ENCODE results near the gene DPYSL3. TPM values are rescaled to one million over a fixed set of nuclear protein-coding genes. Genes with fewer than 3 reads are reported as not detected.

DPYSL3 gene
- total RNA-seq, 1 donor from 2014 or later: 16.4 TPM

DNA sequence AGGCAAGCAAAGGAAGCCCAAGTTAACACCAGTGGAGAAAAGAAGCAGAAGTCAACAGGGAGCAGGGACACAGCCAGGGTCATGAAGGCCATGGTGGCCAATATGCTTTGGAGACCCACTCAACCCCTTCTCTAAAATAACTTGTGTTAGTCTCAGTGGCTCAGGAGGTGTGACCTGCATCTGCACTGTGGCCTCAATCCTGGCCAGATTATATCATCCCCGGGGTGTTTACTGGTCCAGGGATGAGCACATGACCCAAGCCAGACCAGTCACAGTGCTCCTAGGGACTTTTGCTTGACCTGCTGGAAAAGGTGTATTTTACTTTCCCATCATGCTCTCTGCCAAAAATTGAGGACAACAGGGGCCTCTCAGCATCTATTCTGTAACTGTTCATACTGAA is 105.2 kb downstream of the DPYSL3 start:
- DNase-seq (ENCODE audit: low read depth): no peak

DNA sequence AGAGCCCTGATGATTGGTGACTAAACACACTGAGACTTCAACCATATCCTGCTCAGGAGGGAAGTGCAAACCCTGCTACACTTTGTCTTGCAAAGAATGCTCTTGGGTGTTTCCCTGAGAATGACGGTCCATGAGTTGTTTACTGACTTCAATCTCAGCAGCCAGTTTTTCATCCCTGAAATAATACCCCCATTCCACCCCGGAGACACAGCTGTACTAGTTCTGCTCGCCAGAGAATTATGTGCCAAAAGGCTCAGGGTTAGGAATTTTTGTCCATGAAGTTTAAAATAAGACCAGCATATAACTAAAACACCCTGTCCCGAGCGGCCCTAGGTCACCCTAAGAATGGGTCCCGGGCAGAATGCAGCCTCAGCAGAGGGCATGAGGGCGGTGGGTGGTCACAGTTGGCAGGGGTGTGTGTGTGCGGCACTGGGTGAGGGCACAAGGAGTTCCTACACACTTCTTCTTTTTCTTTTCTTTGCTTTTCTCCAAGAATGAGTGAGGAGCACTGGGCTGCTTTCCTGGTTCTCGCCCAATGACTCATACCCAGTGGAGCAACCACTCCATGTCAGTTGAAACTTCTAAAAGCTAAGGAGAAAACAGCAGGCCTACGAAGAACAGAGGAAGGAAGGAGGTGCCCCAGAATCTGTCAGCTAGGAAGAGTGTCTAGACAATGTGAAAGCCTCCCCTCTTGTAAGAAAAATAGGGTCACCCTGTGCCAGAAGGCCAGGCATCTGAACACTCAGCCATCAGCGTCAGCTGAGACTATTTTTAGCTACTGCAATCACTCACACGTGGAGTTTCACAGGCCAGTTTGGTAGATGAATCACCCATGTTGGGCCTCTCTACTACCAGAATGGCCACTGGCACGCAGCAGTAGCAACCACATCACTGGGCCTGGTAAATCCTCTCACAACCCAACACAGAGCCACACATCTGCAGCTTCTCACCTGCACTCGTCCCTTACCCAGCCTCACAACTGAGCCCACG is 105.9 kb downstream of the DPYSL3 start:
- DNase-seq (ENCODE audit: low read depth): peak; percentile 97

DNA sequence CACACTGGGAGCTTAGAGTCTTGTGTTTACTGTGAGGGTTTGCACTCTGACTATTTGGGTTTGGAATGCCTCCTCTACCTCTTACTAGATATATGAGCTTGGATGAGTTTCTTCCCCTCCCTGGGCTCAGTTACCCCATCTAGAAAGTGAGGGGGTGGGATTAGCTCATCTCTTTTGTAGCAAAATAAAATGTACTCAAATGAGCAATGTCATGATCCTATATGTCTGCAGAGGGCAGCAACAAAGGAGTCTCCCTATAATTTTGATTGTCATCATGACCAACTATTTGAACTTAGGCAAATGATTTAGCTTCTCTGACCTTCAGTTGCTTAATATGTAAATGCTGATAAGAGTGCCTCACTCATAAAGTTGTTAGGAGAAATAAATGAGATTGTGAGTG is 109.0 kb downstream of the DPYSL3 start:
- DNase-seq (ENCODE audit: low read depth): no peak

- DNase-seq (ENCODE audit: low read depth): no peak
Observed at GRCh38 chr5:147400126-147400809, 109.6 kb downstream of the DPYSL3 start.

GRCh38 chr5:147398860-147399259 is 111.0 kb downstream of the DPYSL3 start:
- DNase-seq (ENCODE audit: low read depth): no peak

DNA sequence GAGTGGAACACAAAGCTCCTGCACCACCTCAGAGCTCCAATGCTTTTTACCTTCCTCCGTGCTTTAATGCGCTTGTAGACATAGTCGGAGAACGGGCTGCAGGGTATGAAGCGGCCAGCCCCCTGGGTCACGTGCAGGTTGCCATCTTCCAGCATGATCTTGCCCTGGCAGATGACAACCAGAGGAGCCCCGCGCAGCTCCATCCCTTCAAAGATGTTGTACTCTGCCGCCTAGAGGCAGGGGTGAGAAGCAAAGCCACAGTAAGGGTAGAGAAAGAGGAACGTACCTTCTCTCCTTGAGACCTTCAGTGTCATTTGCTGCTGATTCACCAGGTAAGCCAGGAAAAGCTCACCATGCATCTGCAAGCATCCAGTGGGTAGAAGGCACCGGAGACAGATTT is 112.3 kb downstream of the DPYSL3 start:
- DNase-seq (ENCODE audit: low read depth): no peak

DNA sequence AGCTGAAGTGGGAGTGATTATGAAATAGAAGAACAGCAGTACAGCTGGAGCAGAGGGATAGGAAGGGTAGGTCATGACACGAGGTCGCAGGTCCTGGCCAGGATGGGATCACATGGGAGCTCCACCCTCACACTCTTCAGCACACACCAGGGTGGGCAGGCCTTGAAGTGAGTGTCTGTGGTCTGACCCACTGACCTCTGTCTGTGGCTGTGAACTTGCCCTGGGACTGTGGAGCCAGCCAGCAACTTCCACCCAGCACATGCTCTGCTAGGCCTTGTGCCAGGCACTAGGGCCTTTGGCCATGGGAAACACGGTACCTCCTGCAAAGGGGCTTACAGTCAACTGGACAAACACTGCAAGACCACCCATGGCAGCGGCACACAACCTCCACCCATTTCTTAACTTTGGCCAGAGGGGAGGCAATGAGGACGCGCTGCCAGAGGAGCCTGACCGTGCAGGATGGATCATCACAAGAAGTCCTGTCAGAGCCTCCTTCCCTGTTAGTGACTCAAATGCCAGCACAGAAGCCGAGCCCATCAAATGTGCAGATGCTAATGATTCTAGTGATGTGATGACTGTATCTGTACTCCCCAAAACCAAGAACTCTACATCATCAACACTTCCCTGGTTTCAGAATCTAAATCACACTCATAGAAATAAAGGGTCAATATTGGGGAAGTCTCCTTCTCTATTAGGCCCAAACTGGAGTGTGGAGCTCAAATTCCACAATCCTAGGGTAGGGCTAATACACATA is 113.6 kb downstream of the DPYSL3 start:
- no peak for DNase-seq (ENCODE audit: low read depth)

GRCh38 chr5:147393874-147394672 is 115.8 kb downstream of the DPYSL3 start:
- DNase-seq (ENCODE audit: low read depth): no peak

DNA sequence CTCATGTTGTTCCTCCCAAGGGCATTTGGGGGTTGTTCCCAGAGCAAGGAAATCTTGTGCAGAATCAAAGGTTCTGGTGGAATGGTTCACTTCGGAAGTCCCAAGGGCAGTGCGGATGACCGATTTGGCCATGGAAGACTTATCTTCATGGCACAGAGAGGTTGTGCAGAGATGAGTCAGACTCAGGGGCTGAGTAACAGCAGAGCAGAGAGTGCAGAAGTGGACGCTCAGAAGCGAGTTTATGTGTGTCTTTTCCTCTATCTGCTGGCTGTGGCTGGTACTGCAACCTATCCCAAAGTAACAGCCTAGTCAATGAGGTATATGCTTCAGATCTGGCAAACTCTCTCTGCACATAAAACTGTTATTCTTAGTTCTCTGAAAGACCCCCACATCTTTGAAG is 118.1 kb downstream of the DPYSL3 start:
- peak; percentile 84 for DNase-seq (ENCODE audit: low read depth)

GRCh38 chr5:147390654-147391225 is 119.1 kb downstream of the DPYSL3 start:
- DNase-seq (ENCODE audit: low read depth): no peak

GRCh38 chr5:147388184-147389108 is 121.4 kb downstream of the DPYSL3 start:
- no peak for DNase-seq (ENCODE audit: low read depth)

DNA sequence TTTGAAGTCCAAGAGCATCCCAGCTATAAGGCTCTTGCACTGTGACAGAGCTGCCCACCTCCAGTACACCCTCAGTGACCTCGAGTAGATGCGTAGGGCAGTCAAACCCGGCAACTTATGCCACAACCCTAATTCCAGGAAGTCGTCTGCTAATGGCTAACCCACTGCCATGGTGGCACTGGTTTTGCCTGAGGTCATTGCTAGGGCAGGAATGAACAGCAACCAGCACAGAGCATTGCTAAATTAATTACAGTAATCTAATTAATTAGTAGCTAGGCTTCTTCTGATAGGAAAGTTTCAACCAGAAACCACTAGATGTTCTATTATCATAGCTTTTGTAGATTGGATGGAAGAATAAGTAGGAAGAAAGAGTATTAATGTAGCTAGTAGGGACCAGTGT is 122.8 kb downstream of the DPYSL3 start:
- DNase-seq (ENCODE audit: low read depth): no peak

- DNase-seq (ENCODE audit: low read depth): no peak
Observed at GRCh38 chr5:147384346-147385193, 125.3 kb downstream of the DPYSL3 start.

GRCh38 chr5:147382776-147383175 is 127.1 kb downstream of the DPYSL3 start:
- DNase-seq (ENCODE audit: low read depth): no peak

- no peak for DNase-seq (ENCODE audit: low read depth)
Observed at GRCh38 chr5:147381555-147381954, 128.3 kb downstream of the DPYSL3 start.

- DNase-seq (ENCODE audit: low read depth): no peak
Observed at GRCh38 chr5:147377682-147378081, 132.2 kb downstream of the DPYSL3 start.

- no peak for DNase-seq (ENCODE audit: low read depth)
Observed at GRCh38 chr5:147375151-147375550, 134.7 kb downstream of the DPYSL3 start.

GRCh38 chr5:147373328-147373727 is 136.5 kb downstream of the DPYSL3 start:
- no peak for DNase-seq (ENCODE audit: low read depth)

GRCh38 chr5:147372191-147372590 is 137.7 kb downstream of the DPYSL3 start:
- DNase-seq (ENCODE audit: low read depth): no peak

All from renal cortical epithelial cell (primary cell).